Subcutaneous abdominal adipose tissue (tissue), 5 donors: ENCODE data around the gene MAPK8IP1.
"Not testable (repeated sequence)": the region's sequence is repeated elsewhere in the genome, so short reads cannot be mapped to it uniquely, and the experiment has no call there.

ENCODE experiments used
- H3K27ac ChIP-seq: one replicate; pipeline ENCODE4 v1.7.0; 2013; ENCODE audit warnings: low read depth, mild to moderate bottlenecking, inconsistent platforms, low read length, moderate library complexity
- H3K27me3 ChIP-seq, 5 donors: one replicate each; pipeline ENCODE4 v1.7.0; 2013; ENCODE audit warnings: low read length in 5 of 5, inconsistent platforms in 1 of 5; ENCODE audit not compliant: control insufficient read depth in 5 of 5, insufficient read depth in 4 of 5
- H3K36me3 ChIP-seq, 5 donors: one replicate each; pipeline ENCODE4 v1.7.0; 2013; ENCODE audit warnings: low read length in 5 of 5; ENCODE audit not compliant: control insufficient read depth in 5 of 5, insufficient read depth in 5 of 5
- H3K4me1 ChIP-seq, 5 donors: one replicate each; pipeline ENCODE4 v1.7.0; 2013; ENCODE audit warnings: low read length in 5 of 5, mild to moderate bottlenecking in 3 of 5, moderate library complexity in 1 of 5; ENCODE audit not compliant: control insufficient read depth in 5 of 5, insufficient read depth in 5 of 5
- H3K4me3 ChIP-seq, 5 donors: one replicate each; pipeline ENCODE4 v1.7.0; 2013; ENCODE audit warnings: low read length in 5 of 5, low read depth in 1 of 5
- H3K9ac ChIP-seq, 5 donors: one replicate each; pipeline ENCODE4 v1.7.0; 2013; ENCODE audit warnings: low read length in 5 of 5, mild to moderate bottlenecking in 4 of 5, moderate library complexity in 3 of 5
- H3K9me3 ChIP-seq, 5 donors: one replicate each; pipeline ENCODE4 v1.7.0; 2013; ENCODE audit warnings: low read length in 5 of 5; ENCODE audit not compliant: control insufficient read depth in 5 of 5
- donor health status: healthy.
- donor health status: healthy.
- donor health status: healthy.
- donor health status: healthy.
- donor health status: healthy.

MAPK8IP1 gene

DNA sequence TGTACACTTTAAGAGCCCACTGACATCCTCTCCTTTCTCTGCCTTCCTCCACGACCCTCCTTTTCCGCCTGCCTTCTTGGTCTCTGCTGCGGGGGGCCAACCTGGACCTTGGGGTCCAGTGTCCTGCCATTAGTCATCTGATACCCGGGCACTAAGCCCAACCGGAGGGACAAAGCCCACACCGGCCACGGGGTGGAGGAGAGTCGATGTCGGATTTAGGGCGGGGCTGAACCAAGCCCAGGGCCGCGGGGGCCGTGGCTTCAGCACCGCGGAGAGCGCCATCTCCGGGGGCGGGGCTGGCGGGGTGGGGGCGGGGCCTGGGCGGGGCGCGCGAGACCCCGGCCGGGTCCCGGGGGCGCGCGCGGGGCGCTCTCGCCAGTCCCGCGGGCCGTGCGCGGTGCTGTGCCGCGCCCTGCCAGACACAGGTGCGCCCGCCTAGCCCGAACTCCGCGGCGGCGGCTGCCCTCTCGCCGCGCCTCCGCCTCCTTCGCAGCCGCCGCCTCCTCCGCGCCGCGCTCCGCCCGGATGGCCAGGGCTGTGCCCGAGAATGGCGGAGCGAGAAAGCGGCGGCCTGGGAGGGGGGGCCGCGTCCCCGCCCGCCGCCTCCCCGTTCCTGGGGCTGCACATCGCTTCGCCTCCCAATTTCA lies at the start of gene MAPK8IP1:
MAPK8IP1 (plus strand) TSS at position 378 of the 647 bp plus-strand sequence; CDS start at position 548, 170 bp downstream.
- H3K9me3 ChIP-seq, result no peaks in the 10 kb centered on the region
- no peaks in the 10 kb centered on the region for H3K27me3 ChIP-seq
- H3K4me3 ChIP-seq, result peak within 1 kb of the TSS; percentile 42 to 62 (median 54)
- H3K4me1 ChIP-seq, result peaks cover 0 to 13% (median 10%) of the 10 kb centered on the region in 5 donors
- H3K27ac ChIP-seq, result no peak within 1 kb of the TSS
- H3K9ac ChIP-seq, result no peak within 1 kb of the TSS
- H3K36me3 ChIP-seq, result peaks cover 0 to 32% (median 31%) of the 10 kb centered on the region in 5 donors

DNA sequence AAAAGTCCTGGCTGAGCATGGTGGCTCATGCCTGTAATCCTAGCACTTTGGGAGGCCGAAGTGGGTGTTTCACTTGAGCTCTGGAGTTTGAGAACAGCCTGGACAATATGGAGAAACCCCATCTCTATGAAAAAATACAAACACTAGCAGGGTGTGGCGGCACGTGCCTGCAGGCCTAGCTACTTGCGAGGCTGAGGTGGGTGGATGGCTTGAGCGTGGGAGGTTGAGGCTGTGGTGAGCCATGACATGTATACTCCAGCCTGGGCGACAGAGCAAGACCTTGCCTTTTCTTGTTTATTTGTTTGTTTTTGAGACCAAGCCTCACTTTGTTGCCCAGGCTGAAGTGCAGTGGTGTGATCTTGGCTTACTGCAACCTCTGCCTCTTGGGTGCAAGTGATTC lies 46.2 kb upstream of the MAPK8IP1 start:
- Histone ChIP-seq H3K27me3 (no peaks in the 10 kb centered on the region), H3K4me3 (no peak overlapping the region), H3K4me1 (peaks cover 7 to 14% (median 10%) of the 10 kb centered on the region in 5 donors), H3K9me3 (no peaks in the 10 kb centered on the region), H3K36me3 (no peaks in the 10 kb centered on the region), H3K27ac (no peak overlapping the region), H3K9ac (no peak overlapping the region)

DNA sequence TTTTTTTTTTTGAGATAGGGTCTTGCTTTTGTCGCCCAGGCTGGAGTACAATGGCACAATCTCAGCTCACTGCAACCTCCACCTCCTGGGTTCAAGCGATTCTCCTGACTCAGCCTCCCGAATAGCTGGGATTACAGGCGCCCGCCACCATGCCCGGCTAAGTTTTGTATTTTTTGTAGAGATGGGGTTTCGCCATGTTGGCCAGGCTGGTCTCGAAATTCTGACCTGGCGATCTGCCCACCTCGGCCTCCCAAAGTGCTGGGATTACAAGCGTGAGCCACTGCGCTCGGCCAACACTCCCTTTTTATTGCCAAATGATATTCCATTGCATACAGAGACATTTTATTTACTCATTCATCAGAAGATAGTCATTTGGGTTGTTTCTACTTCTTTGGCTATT lies 45.2 kb upstream of the MAPK8IP1 start:
- not testable (repeated sequence) for H3K27ac ChIP-seq, H3K36me3 ChIP-seq, H3K9me3 ChIP-seq, H3K9ac ChIP-seq, H3K4me1 ChIP-seq, H3K4me3 ChIP-seq, H3K27me3 ChIP-seq

- no peak overlapping the region for H3K9ac ChIP-seq
- H3K27ac ChIP-seq, result no peak overlapping the region
- H3K27me3 ChIP-seq, result no peaks in the 10 kb centered on the region
- no peaks in the 10 kb centered on the region for H3K9me3 ChIP-seq
- no peaks in the 10 kb centered on the region for H3K36me3 ChIP-seq
- H3K4me1 ChIP-seq, result peaks cover 5 to 28% (median 24%) of the 10 kb centered on the region in 5 donors
- H3K4me3 ChIP-seq, result peak overlapping the region in 3 of 5 donors; percentile 29 to 39 (median 33)
Measured at GRCh38 chr11:45843158-45843924, 42.1 kb upstream of the MAPK8IP1 start.

GRCh38 chr11:45844822-45845578 lies 40.5 kb upstream of the MAPK8IP1 start:
- H3K36me3 ChIP-seq, result no peaks in the 10 kb centered on the region
- H3K9ac ChIP-seq, result peak overlapping the region in 1 of 5 donors; percentile 19
- peak overlapping the region; percentile 78 for H3K27ac ChIP-seq
- peaks cover 5 to 44% (median 41%) of the 10 kb centered on the region in 5 donors for H3K4me1 ChIP-seq
- H3K9me3 ChIP-seq, result no peaks in the 10 kb centered on the region
- H3K27me3 ChIP-seq, result no peaks in the 10 kb centered on the region
- H3K4me3 ChIP-seq, result no peak overlapping the region

DNA sequence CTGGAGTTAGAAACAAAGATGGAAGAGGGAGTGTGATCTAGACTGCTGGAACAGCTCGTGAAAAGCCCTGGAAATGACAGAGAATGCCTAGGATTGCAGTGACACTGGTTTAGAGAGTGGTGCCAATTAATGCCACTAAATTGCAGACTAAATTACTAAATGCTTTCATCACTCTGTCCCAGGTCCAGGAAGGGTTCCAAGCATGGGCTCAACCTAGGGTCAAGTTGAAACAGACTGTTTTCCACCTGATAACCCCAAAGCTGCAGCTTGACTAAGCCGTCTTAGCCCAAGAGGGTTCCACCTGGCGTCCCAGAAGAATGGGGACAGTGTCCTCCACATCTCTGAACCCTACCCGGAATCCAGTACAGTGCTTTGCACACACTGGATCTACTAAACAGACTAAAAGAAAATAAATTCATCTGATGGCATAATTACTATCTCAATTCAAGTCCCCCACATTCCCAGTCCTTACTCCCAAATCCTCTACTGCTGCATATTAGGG lies 39.2 kb upstream of the MAPK8IP1 start:
- H3K4me3 ChIP-seq, result peak overlapping the region in 1 of 5 donors; percentile 9
- peak overlapping the region; percentile 78 for H3K27ac ChIP-seq
- H3K4me1 ChIP-seq, result peaks cover 6 to 57% (median 53%) of the 10 kb centered on the region in 5 donors
- no peaks in the 10 kb centered on the region for H3K9me3 ChIP-seq
- peak overlapping the region in 3 of 5 donors; percentile 37 to 48 (median 45) for H3K9ac ChIP-seq
- H3K36me3 ChIP-seq, result peaks cover 0 to 3% (median 0%) of the 10 kb centered on the region in 5 donors
- H3K27me3 ChIP-seq, result no peaks in the 10 kb centered on the region

DNA sequence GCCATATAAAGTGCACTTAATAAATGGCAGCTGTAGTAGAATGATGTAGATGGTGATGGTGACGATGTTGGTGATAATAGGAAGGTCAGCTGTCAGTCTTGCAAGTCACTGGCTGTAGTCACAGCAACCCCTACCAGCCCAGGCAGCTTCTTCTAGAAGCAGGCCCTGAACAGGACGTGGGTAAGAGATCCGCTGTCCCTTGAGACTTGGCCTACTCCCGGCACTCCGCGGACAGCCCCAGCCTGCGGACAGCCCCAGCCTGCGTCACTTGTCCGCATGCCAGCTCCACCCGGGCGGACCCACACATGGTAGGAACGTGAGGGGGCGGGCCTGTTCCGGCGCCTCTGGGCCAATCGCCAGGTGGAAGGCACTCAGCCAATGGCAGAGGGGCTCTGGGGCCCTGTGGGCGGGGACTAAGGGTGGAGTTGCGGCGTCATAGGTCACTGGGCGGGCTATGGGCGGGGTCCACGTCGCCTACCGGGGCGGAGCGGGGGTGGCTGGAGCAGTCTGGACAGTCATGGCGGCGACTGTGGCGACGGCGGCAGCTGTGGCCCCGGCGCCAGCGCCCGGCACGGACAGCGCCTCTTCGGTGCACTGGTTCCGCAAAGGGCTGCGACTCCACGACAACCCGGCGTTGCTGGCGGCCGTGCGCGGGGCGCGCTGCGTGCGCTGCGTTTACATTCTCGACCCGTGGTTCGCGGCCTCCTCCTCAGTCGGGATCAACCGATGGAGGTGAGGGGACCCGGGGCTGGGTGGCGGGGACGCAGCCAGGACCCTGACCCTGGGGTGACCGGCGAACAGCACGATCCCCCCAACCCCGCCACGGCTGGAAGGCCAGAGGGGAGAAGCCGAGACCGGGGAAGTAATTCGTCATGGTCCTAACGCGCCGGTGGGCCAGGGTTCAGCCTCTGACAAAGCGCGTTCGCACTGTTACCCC lies 38.2 kb upstream of the MAPK8IP1 start, which contains the start of gene CRY2:
CRY2 (plus strand) TSS at position 502 of the 937 bp plus-strand sequence; CDS start at position 518, 16 bp downstream.
- peak within 1 kb of the TSS; percentile 100 for H3K27ac ChIP-seq
- H3K4me1 ChIP-seq, result peaks cover 13 to 66% (median 63%) of the 10 kb centered on the region in 5 donors
- no peaks in the 10 kb centered on the region for H3K9me3 ChIP-seq
- H3K9ac ChIP-seq, result peak within 1 kb of the TSS; percentile 97 to 100 (median 99)
- H3K27me3 ChIP-seq, result no peaks in the 10 kb centered on the region
- peaks cover 0 to 3% (median 0%) of the 10 kb centered on the region in 5 donors for H3K36me3 ChIP-seq
- H3K4me3 ChIP-seq, result peak within 1 kb of the TSS; percentile 71 to 100 (median 99)

DNA sequence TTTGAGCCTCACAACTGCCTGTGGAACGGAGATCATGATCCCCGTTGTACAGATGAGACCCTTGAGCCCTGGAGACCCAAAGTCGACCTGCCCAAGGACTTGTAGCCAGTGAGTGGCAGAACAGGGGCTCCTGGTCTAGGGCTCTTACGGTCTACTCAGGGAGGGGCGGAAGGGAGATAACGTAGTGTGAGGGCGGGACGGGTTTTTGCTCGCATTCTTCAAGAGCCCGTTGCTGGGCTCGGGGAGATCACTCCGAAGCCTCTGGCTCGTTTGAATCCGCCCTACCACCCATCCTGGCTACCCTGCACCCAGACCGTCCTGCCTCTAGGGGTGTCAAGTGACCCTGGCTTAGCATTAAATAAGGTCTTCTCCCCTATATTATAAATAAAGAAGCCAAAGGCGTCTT lies 37.5 kb upstream of the MAPK8IP1 start:
- Histone ChIP-seq H3K36me3 (peaks cover 0 to 3% (median 0%) of the 10 kb centered on the region in 5 donors), H3K27me3 (no peaks in the 10 kb centered on the region), H3K27ac (peak overlapping the region; percentile 100), H3K9ac (peak overlapping the region; percentile 97 to 100 (median 99)), H3K4me3 (peak overlapping the region; percentile 71 to 100 (median 99)), H3K9me3 (no peaks in the 10 kb centered on the region), H3K4me1 (peaks cover 12 to 73% (median 68%) of the 10 kb centered on the region in 5 donors)

- Histone ChIP-seq H3K36me3 (peaks cover 0 to 6% (median 0%) of the 10 kb centered on the region in 5 donors), H3K27me3 (no peaks in the 10 kb centered on the region), H3K4me3 (peak overlapping the region; percentile 71 to 100 (median 99)), H3K4me1 (peaks cover 8 to 76% (median 70%) of the 10 kb centered on the region in 5 donors), H3K27ac (peak overlapping the region; percentile 100), H3K9ac (peak overlapping the region; percentile 97 to 100 (median 99)), H3K9me3 (no peaks in the 10 kb centered on the region)
Measured at GRCh38 chr11:45848654-45849081, 36.8 kb upstream of the MAPK8IP1 start.
